MM.1S (cell line): Measurements from ENCODE around the gene ISX.
A peak's percentile ranks its signal among the peaks of the same experiment; 100 is the strongest.

Experiments
- DNase-seq: peaks from one replicate; pipeline ENCODE4 v3.0.0-alpha.2; 2015
- H2AFZ ChIP-seq: fragments of 300-600 bp; sonication (generic); 2 replicates; pipeline ENCODE4 v1.6.0; 2016; ENCODE audit warnings: antibody characterized with exemption, low read length
- H3F3A ChIP-seq: fragments of 300-600 bp; sonication (generic); 2 replicates; pipeline ENCODE4 v1.6.1; 2016; ENCODE audit warnings: mild to moderate bottlenecking, antibody characterized with exemption, low read length, moderate library complexity, mixed read lengths; ENCODE audit not compliant: insufficient read depth
- H3K27ac ChIP-seq: fragments of 300-600 bp; sonication (generic); 2 replicates; pipeline ENCODE4 v1.5.1; 2016; ENCODE audit warnings: mild to moderate bottlenecking, low read length
- H3K27me3 ChIP-seq: fragments of 300-600 bp; sonication (generic); replicated peaks from 2 replicates; pipeline ENCODE4 v1.6.0; 2016; ENCODE audit warnings: low read length; ENCODE audit not compliant: insufficient read depth
- H3K36me3 ChIP-seq: fragments of 300-600 bp; sonication (generic); replicated peaks from 2 replicates; pipeline ENCODE4 v1.6.1; 2016; ENCODE audit warnings: mild to moderate bottlenecking, low read length, mixed read lengths; ENCODE audit not compliant: insufficient read depth
- H3K4me1 ChIP-seq: fragments of 300-600 bp; sonication (generic); 2 replicates; pipeline ENCODE4 v1.6.1; 2016; ENCODE audit warnings: low read length, mixed read lengths
- H3K4me2 ChIP-seq: fragments of 300-600 bp; sonication (generic); 2 replicates; pipeline ENCODE4 v1.6.0; 2016; ENCODE audit warnings: low read depth, low read length
- H3K4me3 ChIP-seq: fragments of 300-600 bp; sonication (generic); 2 replicates; pipeline ENCODE4 v1.5.1; 2016; ENCODE audit warnings: low read length, mixed read lengths
- H3K79me2 ChIP-seq: fragments of 300-600 bp; sonication (generic); 2 replicates; pipeline ENCODE4 v1.6.1; 2016; ENCODE audit warnings: mixed run types, low read length, mixed read lengths
- H3K9ac ChIP-seq: fragments of 300-600 bp; sonication (generic); 2 replicates; pipeline ENCODE4 v1.6.1; 2016; ENCODE audit warnings: low read length, mixed read lengths
- H3K9me2 ChIP-seq: fragments of 300-600 bp; sonication (generic); replicated peaks from 2 replicates; pipeline ENCODE4 v1.6.1; 2016; ENCODE audit warnings: mild to moderate bottlenecking, low read length, mixed read lengths; ENCODE audit not compliant: insufficient read depth
- H3K9me3 ChIP-seq: fragments of 300-600 bp; sonication (generic); replicated peaks from 2 replicates; pipeline ENCODE4 v1.6.1; 2016; ENCODE audit warnings: mild to moderate bottlenecking, low read length, mixed read lengths; ENCODE audit not compliant: insufficient read depth
- H4K20me1 ChIP-seq: fragments of 300-600 bp; sonication (generic); 2 replicates; pipeline ENCODE4 v1.6.1; 2016; ENCODE audit warnings: mild to moderate bottlenecking, low read length, moderate library complexity, mixed read lengths; ENCODE audit not compliant: insufficient read depth
- CTCF ChIP-seq: fragments of 300-600 bp; sonication (generic); IDR thresholded peaks from 2 replicates; pipeline ENCODE4 v1.5.1; 2016; ENCODE audit warnings: antibody characterized with exemption, low read length, mixed read lengths
- EZH2 ChIP-seq: fragments of 300-600 bp; sonication (generic); optimal IDR thresholded peaks from 2 replicates; pipeline ENCODE3; 2017; ENCODE audit warnings: low read depth, mild to moderate bottlenecking, antibody characterized with exemption, low read length, mixed read lengths
- EZH2phosphoT487 ChIP-seq: fragments of 300-600 bp; sonication (generic); IDR thresholded peaks from 2 replicates; pipeline ENCODE4 v1.6.1; 2018; ENCODE audit warnings: antibody characterized with exemption, low read length

ISX gene

GRCh38 chr22:35102663-35103062 lies 36.7 kb downstream of the ISX start:
- Histone ChIP-seq H2AFZ (no peak overlapping the region), H4K20me1 (no peaks in the 10 kb centered on the region), H3K27me3 (no peaks in the 10 kb centered on the region), H3K4me1 (peaks cover 37% of the 10 kb centered on the region), H3K79me2 (no peaks in the 10 kb centered on the region), H3F3A (peaks cover 17% of the 10 kb centered on the region), H3K9ac (no peak overlapping the region), H3K9me3 (no peaks in the 10 kb centered on the region), H3K9me2 (no peaks in the 10 kb centered on the region), H3K4me3 (no peak overlapping the region), H3K36me3 (no peaks in the 10 kb centered on the region), H3K27ac (peak overlapping the region; percentile 84; the same call in 1 of the 2 replicates), H3K4me2 (0 out of 2 replicates have a peak overlapping the region, but pooled peaks have one; percentile 11)
- TF ChIP-seq CTCF = peak; percentile 33
- no peak for TF ChIP-seq EZH2phosphoT487
- peak; percentile 51 for DNase-seq

GRCh38 chr22:35103761-35104160 lies 37.8 kb downstream of the ISX start:
- no peak for TF ChIP-seq CTCF
- Histone ChIP-seq H3K4me1 (peaks cover 37% of the 10 kb centered on the region), H2AFZ (peak overlapping the region; percentile 57; the same call in 1 of the 2 replicates), H3K27ac (peak overlapping the region; percentile 84), H3K4me3 (no peak overlapping the region), H3K27me3 (no peaks in the 10 kb centered on the region), H3K36me3 (no peaks in the 10 kb centered on the region), H3F3A (peaks cover 17% of the 10 kb centered on the region), H3K9me3 (no peaks in the 10 kb centered on the region), H4K20me1 (no peaks in the 10 kb centered on the region), H3K4me2 (peak overlapping the region; percentile 80), H3K79me2 (no peaks in the 10 kb centered on the region), H3K9ac (peak overlapping the region; percentile 55; the same call in 1 of the 2 replicates), H3K9me2 (no peaks in the 10 kb centered on the region)
- DNase-seq = no peak

- H3K4me3 ChIP-seq = peak overlapping the region; percentile 29
- H4K20me1 ChIP-seq = no peaks in the 10 kb centered on the region
- TF ChIP-seq EZH2phosphoT487 = no peak
- TF ChIP-seq CTCF = no peak
- peak overlapping the region; percentile 84 for H3K27ac ChIP-seq
- H3K9ac ChIP-seq = peak overlapping the region; percentile 55
- peak overlapping the region; percentile 80 for H3K4me2 ChIP-seq
- H3K9me3 ChIP-seq = no peaks in the 10 kb centered on the region
- peaks cover 37% of the 10 kb centered on the region for H3K4me1 ChIP-seq
- H3K27me3 ChIP-seq = no peaks in the 10 kb centered on the region
- H3K36me3 ChIP-seq = no peaks in the 10 kb centered on the region
- peaks cover 17% of the 10 kb centered on the region for H3F3A ChIP-seq
- peak overlapping the region; percentile 57; the same call in 1 of the 2 replicates for H2AFZ ChIP-seq
- no peaks in the 10 kb centered on the region for H3K9me2 ChIP-seq
- DNase-seq = peak; percentile 60
- H3K79me2 ChIP-seq = no peaks in the 10 kb centered on the region
Measured at GRCh38 chr22:35104491-35104890, 38.5 kb downstream of the ISX start.

- no peak for DNase-seq
- TF ChIP-seq CTCF (no peak), EZH2 (no peak), EZH2phosphoT487 (no peak)
Measured at GRCh38 chr22:35109616-35110015, 43.7 kb downstream of the ISX start.

More at GRCh38 chr22:35109616-35110015, 43.7 kb downstream of the ISX start:
- no peaks in the 10 kb centered on the region for H3K9me2 ChIP-seq
- no peaks in the 10 kb centered on the region for H3K27me3 ChIP-seq
- no peak overlapping the region for H3K9ac ChIP-seq
- H3K27ac ChIP-seq = no peak overlapping the region
- H3K4me3 ChIP-seq = no peak overlapping the region
- no peaks in the 10 kb centered on the region for H3K79me2 ChIP-seq
- no peak overlapping the region for H2AFZ ChIP-seq
- H3F3A ChIP-seq = peaks cover 5% of the 10 kb centered on the region
- H3K4me1 ChIP-seq = peaks cover 10% of the 10 kb centered on the region
- no peak overlapping the region for H3K4me2 ChIP-seq
- no peaks in the 10 kb centered on the region for H4K20me1 ChIP-seq
- H3K36me3 ChIP-seq = no peaks in the 10 kb centered on the region
- no peaks in the 10 kb centered on the region for H3K9me3 ChIP-seq
